B cell (primary cell): ENCODE data around the gene AXDND1. TPM values are rescaled to one million over a fixed set of nuclear protein-coding genes. Genes with fewer than 3 reads are reported as not detected.
"Not testable (repeated sequence)": the region's sequence is repeated elsewhere in the genome, so short reads cannot be mapped to it uniquely, and the experiment has no call there.

Experiments
- ATAC-seq: fragments of 200-7000 bp; cut with Tn5 transposase; one replicate; pipeline ENCODE4 v1.10.0; 2021; ENCODE audit warnings: low read depth, mild to moderate bottlenecking, moderate number of reproducible peaks, moderate library complexity
- CTCF ChIA-PET: fragments of 350-600 bp; sonication (Branson Sonifier 250); formaldehyde crosslinking; loops from one replicate; lab custom pipeline; 2021; ENCODE audit warnings: antibody characterized with exemption, inconsistent platforms; lab: Charles Lee
- POLR2A ChIA-PET: fragments of 350-600 bp; sonication (Branson Sonifier 250); formaldehyde crosslinking; loops from one replicate; lab custom pipeline; 2021; ENCODE audit warnings: antibody characterized with exemption; lab: Charles Lee
- DNase-seq: peaks from one replicate; pipeline ENCODE4 v3.0.0; 2013
- H2AFZ ChIP-seq: 2 replicates; pipeline ENCODE4 v1.6.1; 2012; ENCODE audit warnings: mild to moderate bottlenecking, low read depth, low read length; ENCODE audit not compliant: insufficient read depth, poor library complexity, severe bottlenecking
- H3K27ac ChIP-seq, 2 donors: 1 replicate in 1 of 2; 2 replicates in 1 of 2; pipeline ENCODE4 v1.5.1; 2012 to 2013; ENCODE audit warnings: low read length in 2 of 2, mild to moderate bottlenecking in 2 of 2, moderate library complexity in 1 of 2
- H3K27me3 ChIP-seq, 4 experiments: fragments of 200-600 bp in 1 of 4; sonication (generic) in 1 of 4; replicated peaks in 1 of 4; 1 replicate in 2 of 4; 2 replicates in 2 of 4; pipeline versions ENCODE4 v1.6.1 to v1.7.0; 2013 to 2016; ENCODE audit warnings: low read length in 3 of 4, mild to moderate bottlenecking in 2 of 4, mixed read lengths in 1 of 4, moderate library complexity in 1 of 4; ENCODE audit not compliant: insufficient read depth in 4 of 4, control insufficient read depth in 3 of 4; ENCODE audit errors: control extremely low read depth in 1 of 4
- H3K36me3 ChIP-seq, 2 experiments: replicated peaks in 1 of 2; 1 replicate in 1 of 2; 2 replicates in 1 of 2; pipeline versions ENCODE4 v1.6.1 to v1.7.1; 2013; ENCODE audit warnings: low read length in 1 of 2; ENCODE audit not compliant: insufficient read depth in 2 of 2, control insufficient read depth in 1 of 2; ENCODE audit errors: control extremely low read depth in 1 of 2, extremely low read depth in 1 of 2
- H3K4me1 ChIP-seq, 2 donors: fragments of 200-600 bp in 1 of 2; sonication (generic) in 1 of 2; 1 replicate in 1 of 2; 2 replicates in 1 of 2; pipeline versions ENCODE4 v1.5.1 to v1.6.1; 2013 to 2017; ENCODE audit warnings: low read length in 2 of 2; ENCODE audit not compliant: control insufficient read depth in 2 of 2, insufficient read depth in 2 of 2
- H3K4me2 ChIP-seq: replicated peaks from 2 replicates; pipeline ENCODE3; 2012; ENCODE audit warnings: mild to moderate bottlenecking, low read depth, low read length; ENCODE audit not compliant: poor library complexity, severe bottlenecking
- H3K4me3 ChIP-seq, 5 experiments: fragments of 200-600 bp in 1 of 5; sonication (generic) in 1 of 5; 1 replicate in 3 of 5; 2 replicates in 2 of 5; pipeline versions ENCODE4 v1.5.1 to v1.7.0; 2011 to 2016; ENCODE audit warnings: low read length in 4 of 5, mild to moderate bottlenecking in 4 of 5, low read depth in 2 of 5, control low read depth in 1 of 5, moderate library complexity in 1 of 5; ENCODE audit not compliant: insufficient read depth in 1 of 5; ENCODE audit errors: control extremely low read depth in 1 of 5, extremely low read depth in 1 of 5
- H3K79me2 ChIP-seq: fragments of 200-600 bp; sonication (generic); one replicate; pipeline ENCODE4 v1.6.0; 2016; ENCODE audit warnings: low read length; ENCODE audit not compliant: control insufficient read depth, insufficient read depth
- H3K9ac ChIP-seq: fragments of 200-600 bp; sonication (generic); 2 replicates; pipeline ENCODE4 v1.6.1; 2017; ENCODE audit warnings: mild to moderate bottlenecking, low read length, moderate library complexity
- H3K9me3 ChIP-seq, 3 donors: one replicate each; pipeline versions ENCODE4 v1.6.1 to v1.7.1; 2013; ENCODE audit warnings: low read length in 2 of 3; ENCODE audit not compliant: control insufficient read depth in 2 of 3, insufficient read depth in 1 of 3; ENCODE audit errors: control extremely low read depth in 1 of 3
- H4K20me1 ChIP-seq: 2 replicates; pipeline ENCODE4 v1.6.0; 2012; ENCODE audit warnings: mild to moderate bottlenecking, low read length; ENCODE audit not compliant: insufficient read depth, control insufficient read depth, poor library complexity, severe bottlenecking
- H3K27ac Mint-ChIP-seq: one replicate; pipeline ENCODE4 v1.8.0; 2021; ENCODE audit warnings: mixed read lengths
- H3K27me3 Mint-ChIP-seq: one replicate; pipeline ENCODE4 v1.8.0; 2021; ENCODE audit warnings: mixed read lengths
- H3K4me1 Mint-ChIP-seq: one replicate; pipeline ENCODE4 v1.8.0; 2021; ENCODE audit warnings: mixed read lengths
- H3K4me3 Mint-ChIP-seq: one replicate; pipeline ENCODE4 v1.8.0; 2021; ENCODE audit warnings: mixed read lengths
- H3K9me3 Mint-ChIP-seq: one replicate; pipeline ENCODE4 v1.8.0; 2022; ENCODE audit warnings: mixed read lengths; ENCODE audit not compliant: insufficient read depth
- CTCF ChIP-seq: fragments of 200-600 bp; IDR thresholded peaks from one replicate; pipeline ENCODE4 v1.8.0; 2022; ENCODE audit warnings: antibody characterized with exemption, mild to moderate bottlenecking
- EZH2 ChIP-seq: IDR thresholded peaks from 2 replicates; pipeline ENCODE4 v1.6.1; 2012; ENCODE audit warnings: borderline replicate concordance, low read depth, mild to moderate bottlenecking, moderate library complexity, low read length; ENCODE audit not compliant: insufficient read depth, poor library complexity, severe bottlenecking
- WGBS: methylation state at CpG from one replicate; pipeline ENCODE4 v1.1.5; 2013; ENCODE audit warnings: missing lambda C conversion rate; ENCODE audit not compliant: insufficient coverage; 5-methylcytosine and 5-hydroxymethylcytosine counted together
- intact Hi-C: fragments of 100-400 bp; cut with micrococcal nuclease; formaldehyde crosslinking; loops from one replicate; pipeline ENCODE4 v1.10.0; 2022
- polyA plus RNA-seq: library from polyadenylated mRNA; depleted of rRNA; stranded (reverse); fragments of >200 nt; gene quantifications from 2 replicates; pipeline ENCODE4 v1.2.3, GENCODE V29; 2012
- total RNA-seq, 2 donors: library from RNA; stranded (reverse); fragments of 120-200 nt in 1 of 2; gene quantifications; 1 replicate in 1 of 2; 2 replicates in 1 of 2; pipeline versions ENCODE4 v1.2.3 to v1.2.4, GENCODE V29; 2013 to 2022

Gene AXDND1
- total and polyA plus RNA-seq, 2 donors (not counting 1 experiment from before 2014, with no cell fraction given), result 0.40 to 1.1 TPM

- TF ChIP-seq CTCF, result no peak
- TF ChIP-seq EZH2, result no peak
- DNase-seq (no peak), ATAC-seq (no peak)
- 83% methylated on average over 1 of the region's 3 CpGs for WGBS
- no peaks in the 10 kb centered on the region for H3K4me1 Mint-ChIP-seq
- Histone ChIP-seq H3K36me3 (no peaks in the 10 kb centered on the region), H4K20me1 (no peaks in the 10 kb centered on the region), H3K79me2 (no peaks in the 10 kb centered on the region), H3K4me2 (no peak overlapping the region), H3K27ac (no peak overlapping the region), H3K9ac (no peak overlapping the region), H2AFZ (no peak overlapping the region), H3K27me3 (peaks cover 0 to 4% (median 0%) of the 10 kb centered on the region in 4 experiments), H3K4me3 (no peak overlapping the region), H3K4me1 (no peaks in the 10 kb centered on the region), H3K9me3 (peaks cover 0 to 12% (median 4%) of the 10 kb centered on the region in 3 donors)
- intact Hi-C loops, result no loop called here
- H3K4me3 Mint-ChIP-seq, result no peak overlapping the region
- peaks cover 15% of the 10 kb centered on the region for H3K9me3 Mint-ChIP-seq
- POLR2A ChIA-PET, result no interaction called here
- peaks cover 5% of the 10 kb centered on the region for H3K27me3 Mint-ChIP-seq
- H3K27ac Mint-ChIP-seq, result no peak overlapping the region
- CTCF ChIA-PET, result no interaction called here
These were observed 27.9 kb downstream of the AXDND1 start for GRCh38 chr1:179393721-179394120.

- WGBS, result no CpG with 5 or more reads among the region's 2 CpGs
- H3K4me2 ChIP-seq, H3K9me3 ChIP-seq, H3K27ac Mint-ChIP-seq, H3K4me3 ChIP-seq, DNase-seq, H3K27me3 Mint-ChIP-seq, H3K4me1 ChIP-seq, H3K79me2 ChIP-seq, ATAC-seq, H3K27ac ChIP-seq, H3K9me3 Mint-ChIP-seq, CTCF ChIA-PET, intact Hi-C loops, H3K27me3 ChIP-seq, H4K20me1 ChIP-seq, H3K4me3 Mint-ChIP-seq, H2AFZ ChIP-seq, H3K4me1 Mint-ChIP-seq, POLR2A ChIA-PET, H3K36me3 ChIP-seq, H3K9ac ChIP-seq: not testable (repeated sequence)
These were observed 33.6 kb downstream of the AXDND1 start for GRCh38 chr1:179399399-179399798.

- CTCF ChIA-PET, ATAC-seq, H3K27me3 Mint-ChIP-seq, H3K4me3 Mint-ChIP-seq, intact Hi-C loops, H3K27me3 ChIP-seq, H3K27ac ChIP-seq, POLR2A ChIA-PET, H3K36me3 ChIP-seq, DNase-seq, H3K4me3 ChIP-seq, H3K79me2 ChIP-seq, H3K4me1 ChIP-seq, H3K27ac Mint-ChIP-seq, H3K4me1 Mint-ChIP-seq, H4K20me1 ChIP-seq, H3K9me3 Mint-ChIP-seq, H3K9ac ChIP-seq, H2AFZ ChIP-seq, H3K9me3 ChIP-seq, H3K4me2 ChIP-seq: not testable (repeated sequence)
- no CpG with 5 or more reads among the region's 3 CpGs for WGBS
These were observed 52.0 kb downstream of the AXDND1 start for GRCh38 chr1:179417760-179418159.
